HepG2 (cell line): Measurements from ENCODE around the gene MRPS5. TPM values are rescaled to one million over a fixed set of nuclear protein-coding genes. Genes with fewer than 3 reads are reported as not detected.
A peak's percentile ranks its signal among the peaks of the same experiment; 100 is the strongest.

Source experiments
- DNMT1 ChIP-seq: sonication (generic); formaldehyde crosslinking; IDR thresholded peaks from 2 replicates; pipeline ENCODE4 v1.5.1; 2020; ENCODE audit warnings: mild to moderate bottlenecking, missing genetic modification reagents
- FOXO4 ChIP-seq: sonication (generic); formaldehyde crosslinking; conservative IDR thresholded peaks from 2 replicates; pipeline ENCODE4 v1.8.1; 2023; ENCODE audit warnings: missing genetic modification reagents
- HDAC6 ChIP-seq: fragments of 200-600 bp; sonication (generic); IDR thresholded peaks from 2 replicates; pipeline ENCODE4 v1.7.0; 2017; ENCODE audit warnings: mild to moderate bottlenecking, antibody characterized with exemption, low read length, low read depth
- LCORL ChIP-seq, 2 experiments: fragments of 450-650 bp in 1 of 2; sonication (generic) in 1 of 2; formaldehyde crosslinking in 1 of 2; IDR thresholded peaks; 2 replicates each; pipeline versions ENCODE4 v1.5.0 to v1.6.1; 2017 to 2020; ENCODE audit warnings: antibody characterized with exemption in 1 of 2, missing genetic modification reagents in 1 of 2
- MTERF4 ChIP-seq: sonication (generic); formaldehyde crosslinking; IDR thresholded peaks from 2 replicates; pipeline ENCODE4 v1.8.0; 2023; ENCODE audit warnings: mild to moderate bottlenecking, missing genetic modification reagents
- MTF2 ChIP-seq: sonication (generic); formaldehyde crosslinking; IDR thresholded peaks from 2 replicates; pipeline ENCODE4 v1.5.0; 2020; ENCODE audit warnings: missing genetic modification reagents, borderline replicate concordance
- PAX8 ChIP-seq: sonication (generic); formaldehyde crosslinking; IDR thresholded peaks from 2 replicates; pipeline ENCODE4 v1.8.0; 2022; ENCODE audit warnings: mild to moderate bottlenecking, missing genetic modification reagents, borderline replicate concordance
- PPARG ChIP-seq: conservative IDR thresholded peaks from 2 replicates; pipeline ENCODE4 v1.6.1; 2016; ENCODE audit warnings: missing biosample characterization, missing genetic modification reagents
- RNF219 ChIP-seq: sonication (generic); formaldehyde crosslinking; IDR thresholded peaks from 2 replicates; pipeline ENCODE4 v1.5.0; 2020; ENCODE audit warnings: mild to moderate bottlenecking, missing genetic modification reagents
- ZBTB2 ChIP-seq: sonication (generic); formaldehyde crosslinking; IDR thresholded peaks from 2 replicates; pipeline ENCODE4 v1.8.0; 2022; ENCODE audit warnings: low read depth, missing genetic modification reagents
- ZMAT5 ChIP-seq: sonication (generic); formaldehyde crosslinking; IDR thresholded peaks from 2 replicates; pipeline ENCODE4 v1.5.0; 2020; ENCODE audit warnings: mild to moderate bottlenecking, low read depth, missing genetic modification reagents, borderline replicate concordance
- ZNF124 ChIP-seq: sonication (generic); formaldehyde crosslinking; IDR thresholded peaks from 2 replicates; pipeline ENCODE4 v1.4.0; 2020; ENCODE audit warnings: missing genetic modification reagents
- ZNF20 ChIP-seq: sonication (generic); formaldehyde crosslinking; IDR thresholded peaks from 2 replicates; pipeline ENCODE4 v1.4.0; 2020; ENCODE audit warnings: mild to moderate bottlenecking, moderate library complexity, missing genetic modification reagents
- ZNF281 ChIP-seq: sonication (generic); formaldehyde crosslinking; IDR thresholded peaks from 2 replicates; pipeline ENCODE4 v1.4.0; 2020; ENCODE audit warnings: missing genetic modification reagents, borderline replicate concordance
- ZNF317 ChIP-seq: sonication (generic); formaldehyde crosslinking; IDR thresholded peaks from 2 replicates; pipeline ENCODE4 v1.5.0; 2020; ENCODE audit warnings: mild to moderate bottlenecking, missing genetic modification reagents
- ZNF530 ChIP-seq: sonication (generic); formaldehyde crosslinking; IDR thresholded peaks from 2 replicates; pipeline ENCODE4 v1.5.0; 2020; ENCODE audit warnings: low read depth, mild to moderate bottlenecking, missing genetic modification reagents
- ZNF670 ChIP-seq: sonication (generic); formaldehyde crosslinking; IDR thresholded peaks from 2 replicates; pipeline ENCODE4 v1.8.0; 2022; ENCODE audit warnings: mild to moderate bottlenecking, missing genetic modification reagents, borderline replicate concordance
- polyA plus RNA-seq, 8 experiments: library from polyadenylated mRNA; depleted of rRNA in 3 of 8; stranded (reverse) in 7 of 8; unstranded in 1 of 8; fragments of >200 nt; fragmentation: Illumina TruSeq in 4 of 8; extraction: Trizol in 4 of 8; gene quantifications; 2 replicates each; pipeline versions ENCODE4 v1.2.1 to v1.2.3, GENCODE V29; 2011 to 2016; ENCODE audit warnings: low read depth in 4 of 8, missing spikeins in 1 of 8, mixed read lengths in 1 of 8; ENCODE audit not compliant: insufficient read depth in 1 of 8
- total RNA-seq, 5 experiments: library from RNA; depleted of rRNA; stranded (reverse); fragments of >200 nt; fragmentation: Illumina TruSeq; extraction: Trizol; gene quantifications; 2 replicates each; pipeline ENCODE4 v1.2.3, GENCODE V29; 2016; ENCODE audit warnings: low read depth in 1 of 5

Gene MRPS5
- total and polyA plus RNA-seq, 2 of the 13 experiments (the other 11 are each of a cell fraction or from before 2014, with no cell fraction given) = 98.8 to 134 TPM

- TF ChIP-seq PPARG (CRISPR knock-in tag) (peak; percentile 56), PAX8 (CRISPR knock-in tag) (peak; percentile 96; the same call in 1 of the 2 replicates), RNF219 (0 out of 2 replicates have a peak, but pooled peaks have one; percentile 11), HDAC6 (no peak), ZNF20 (CRISPR knock-in tag) (no peak), ZNF124 (peak; percentile 89), ZNF530 (CRISPR knock-in tag) (no peak), DNMT1 (CRISPR knock-in tag) (peak; percentile 91), ZNF317 (CRISPR knock-in tag) (0 out of 2 replicates have a peak, but pooled peaks have one; percentile 15), MTERF4 (0 out of 2 replicates have a peak, but pooled peaks have one; percentile 53), ZNF281 (CRISPR knock-in tag) (no peak), ZBTB2 (peak; percentile 65), ZMAT5 (CRISPR knock-in tag) (no peak), LCORL (IDR thresholded peaks at IDR 0.05) (0 out of 2 replicates have a peak, but pooled peaks have one; percentile 7), LCORL (CRISPR knock-in tag; IDR thresholded peaks at IDR 0.05) (no peak), ZNF670 (CRISPR knock-in tag) (0 out of 2 replicates have a peak, but pooled peaks have one; percentile 77), FOXO4 (CRISPR knock-in tag) (0 out of 2 replicates have a peak, but pooled peaks have one; percentile 84), MTF2 (CRISPR knock-in tag) (0 out of 2 replicates have a peak, but pooled peaks have one; percentile 27)
Observed at GRCh38 chr2:95121407-95122196, at the start of gene MRPS5 (continued).
